ENCODE data around the gene DCDC2. TPM values are rescaled to one million over a fixed set of nuclear protein-coding genes. Genes with fewer than 3 reads are reported as not detected.

DCDC2 gene
- total RNA-seq, 1 donor from 2014 or later = 0.30 TPM

DNA sequence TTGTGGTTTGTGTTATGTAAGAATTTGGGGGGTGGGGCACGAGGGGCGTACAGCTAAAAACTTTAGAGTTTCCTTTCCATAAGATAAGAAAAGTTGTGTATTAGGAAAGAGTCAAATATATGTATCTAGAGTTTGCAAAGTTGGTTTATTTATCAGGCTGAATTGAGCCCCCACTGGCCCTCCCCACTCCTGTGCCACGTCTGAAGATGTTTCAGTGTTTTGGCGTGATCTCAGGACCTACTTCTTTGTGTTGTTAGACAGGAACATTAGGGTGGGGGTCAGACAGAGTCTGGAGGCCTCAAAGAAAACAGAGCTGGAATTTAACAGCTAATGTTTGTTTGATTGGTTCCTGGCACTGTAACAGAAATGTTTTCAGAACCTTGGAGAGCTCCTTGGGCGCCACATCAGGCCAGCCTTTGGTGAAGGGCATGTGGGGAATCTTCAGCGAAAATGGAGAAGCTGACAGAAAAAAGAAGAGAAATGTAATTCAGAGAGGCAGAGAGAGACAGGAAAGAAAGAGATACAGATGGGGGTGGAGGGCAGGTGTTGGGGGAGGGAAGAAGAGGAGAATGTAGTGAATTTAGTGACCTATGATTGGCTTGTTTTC, 231.2 kb downstream of the DCDC2 start:
- peak; percentile 70 for DNase-seq (ENCODE audit: low read depth, low spot score)

GRCh38 chr6:24125980-24126379, 231.9 kb downstream of the DCDC2 start, which contains the start of gene NRSN1:
Gene NRSN1 (plus strand): TSS chr6:24126215. CDS start chr6:24134328, 8,113 bp downstream.
- TF ChIP-seq CTCF (conservative IDR thresholded peaks at IDR 0.05) = no peak
- no peak within 1 kb of the TSS for H3K27ac Mint-ChIP-seq (ENCODE audit: unreplicated experiment)
- peak within 1 kb of the TSS; percentile 83 for H3K4me3 Mint-ChIP-seq
- H3K9me3 Mint-ChIP-seq = no peaks in the 10 kb centered on the region
- peak; percentile 55 for DNase-seq (ENCODE audit: low read depth, low spot score)
- H3K36me3 Mint-ChIP-seq (ENCODE audit: low read depth) = no peaks in the 10 kb centered on the region
- peaks cover 65% of the 10 kb centered on the region for H3K27me3 Mint-ChIP-seq (ENCODE audit: low read depth)
- H3K4me1 Mint-ChIP-seq = peaks cover 10% of the 10 kb centered on the region

More for the DNA sequence above, 231.2 kb downstream of the DCDC2 start:
- TF ChIP-seq CTCF (conservative IDR thresholded peaks at IDR 0.05) = no peak
- Mint-ChIP-seq H3K4me3 (peak overlapping the region; percentile 83), H3K9me3 (no peaks in the 10 kb centered on the region), H3K4me1 (peaks cover 10% of the 10 kb centered on the region), H3K27ac (ENCODE audit: unreplicated experiment) (no peak overlapping the region), H3K27me3 (ENCODE audit: low read depth) (peaks cover 65% of the 10 kb centered on the region), H3K36me3 (ENCODE audit: low read depth) (no peaks in the 10 kb centered on the region)

GRCh38 chr6:24122139-24122538, 235.7 kb downstream of the DCDC2 start:
- Mint-ChIP-seq H3K4me1 (peaks cover 10% of the 10 kb centered on the region), H3K27ac (ENCODE audit: unreplicated experiment) (no peak overlapping the region), H3K9me3 (no peaks in the 10 kb centered on the region), H3K36me3 (ENCODE audit: low read depth) (no peaks in the 10 kb centered on the region), H3K4me3 (no peak overlapping the region), H3K27me3 (ENCODE audit: low read depth) (peaks cover 56% of the 10 kb centered on the region)
- TF ChIP-seq CTCF (conservative IDR thresholded peaks at IDR 0.05) = no peak
- DNase-seq (ENCODE audit: low read depth, low spot score) = no peak

Other genes with a start within 250 kb of the DCDC2 start
- 0.48 and 0.54 TPM in 2 replicates for gene NRSN1, start 231.8 kb downstream of the DCDC2 start, total RNA-seq
- gene MRS2, start 44.9 kb upstream of the DCDC2 start, total RNA-seq = 38.4 and 39.5 TPM in 2 replicates
- gene GPLD1, start 131.5 kb upstream of the DCDC2 start, total RNA-seq = 4.7 and 6.0 TPM in 2 replicates
- gene ALDH5A1, start 136.9 kb upstream of the DCDC2 start, total RNA-seq = 12.9 and 14.4 TPM in 2 replicates